Fibroblast of lung (primary cell): ENCODE results near the gene SLC66A2. TPM values are rescaled to one million over a fixed set of nuclear protein-coding genes. Genes with fewer than 3 reads are reported as not detected.
A peak's percentile ranks its signal among the peaks of the same experiment; 100 is the strongest.

Experiments used
- DNase-seq, 2 donors: peaks; one replicate each; pipeline versions ENCODE4 v3.0.0 to v3.0.0-alpha.2; 2010; ENCODE audit warnings: low read depth in 2 of 2
- H2AFZ ChIP-seq: 2 replicates; pipeline ENCODE4 v1.5.1; 2012; ENCODE audit warnings: low read length, control low read depth, inconsistent platforms
- H3K27ac ChIP-seq: 2 replicates; pipeline ENCODE4 v1.5.1; 2011; ENCODE audit warnings: low read length, control low read depth; ENCODE audit not compliant: insufficient read depth
- H3K27me3 ChIP-seq: 2 replicates; pipeline ENCODE4 v1.5.1; 2011; ENCODE audit warnings: mild to moderate bottlenecking, low read length; ENCODE audit not compliant: control insufficient read depth, insufficient read depth
- H3K36me3 ChIP-seq: 2 replicates; pipeline ENCODE4 v1.5.1; 2011; ENCODE audit warnings: low read length; ENCODE audit not compliant: control insufficient read depth, insufficient read depth
- H3K4me1 ChIP-seq: 2 replicates; pipeline ENCODE4 v1.5.1; 2011; ENCODE audit warnings: low read length; ENCODE audit not compliant: control insufficient read depth, insufficient read depth; ENCODE audit errors: extremely low read depth
- H3K4me2 ChIP-seq: 2 replicates; pipeline ENCODE4 v1.5.1; 2011; ENCODE audit warnings: low read length, control low read depth; ENCODE audit not compliant: insufficient read depth; ENCODE audit errors: extremely low read depth
- H3K4me3 ChIP-seq, 4 experiments: fragments of 200-600 bp in 1 of 4; sonication (generic) in 1 of 4; replicated peaks in 1 of 4; 2 replicates each; pipeline ENCODE4 v1.5.1; 2011 to 2016; ENCODE audit warnings: low read length in 4 of 4, low read depth in 3 of 4, mild to moderate bottlenecking in 3 of 4, control low read depth in 2 of 4, inconsistent platforms in 1 of 4, mixed read lengths in 1 of 4; ENCODE audit not compliant: insufficient read depth in 1 of 4; ENCODE audit errors: control extremely low read depth in 1 of 4
- H3K79me2 ChIP-seq: 2 replicates; pipeline ENCODE4 v1.5.1; 2012; ENCODE audit warnings: mild to moderate bottlenecking, low read length, inconsistent platforms; ENCODE audit not compliant: control insufficient read depth, insufficient read depth
- H3K9ac ChIP-seq: 2 replicates; pipeline ENCODE4 v1.5.1; 2011; ENCODE audit warnings: mild to moderate bottlenecking, low read length, control low read depth; ENCODE audit not compliant: insufficient read depth
- H3K9me3 ChIP-seq: 2 replicates; pipeline ENCODE4 v1.5.1; 2012; ENCODE audit warnings: low read depth, low read length; ENCODE audit not compliant: control insufficient read depth, insufficient read depth
- H4K20me1 ChIP-seq: 2 replicates; pipeline ENCODE4 v1.5.1; 2011; ENCODE audit warnings: low read length; ENCODE audit not compliant: control insufficient read depth, insufficient read depth; ENCODE audit errors: extremely low read depth
- EZH2 ChIP-seq: IDR thresholded peaks from 2 replicates; pipeline ENCODE4 v1.5.1; 2012; ENCODE audit warnings: low read length, control low read depth, mild to moderate bottlenecking; ENCODE audit errors: missing control alignments
- polyA plus RNA-seq, 2 donors: library from polyadenylated mRNA; depleted of rRNA in 1 of 2; stranded (reverse) in 1 of 2; unstranded in 1 of 2; fragments of >200 nt; gene quantifications; 2 replicates each; pipeline ENCODE4 v1.2.1, GENCODE V29; 2011 to 2012; ENCODE audit warnings: missing spikeins in 1 of 2
- total RNA-seq: library from RNA; depleted of rRNA; stranded (reverse); fragments of >200 nt; gene quantifications from 2 replicates; pipeline ENCODE4 v1.2.1, GENCODE V29; 2014
- TF ChIP-seq, protein P1 (sequence below), 2 donors: IDR thresholded peaks in 1 of 2; conservative IDR thresholded peaks in 1 of 2; 1 replicate in 1 of 2; 2 replicates in 1 of 2; pipeline ENCODE4 v1.5.1; 2011 to 2012; ENCODE audit warnings: low read length in 2 of 2, control low read depth in 1 of 2, inconsistent platforms in 1 of 2, low read depth in 1 of 2, mild to moderate bottlenecking in 1 of 2

SLC66A2 gene
- total and polyA plus RNA-seq, 2 donors (not counting 1 experiment from before 2014, with no cell fraction given): 13.2 to 46.1 TPM

DNA sequence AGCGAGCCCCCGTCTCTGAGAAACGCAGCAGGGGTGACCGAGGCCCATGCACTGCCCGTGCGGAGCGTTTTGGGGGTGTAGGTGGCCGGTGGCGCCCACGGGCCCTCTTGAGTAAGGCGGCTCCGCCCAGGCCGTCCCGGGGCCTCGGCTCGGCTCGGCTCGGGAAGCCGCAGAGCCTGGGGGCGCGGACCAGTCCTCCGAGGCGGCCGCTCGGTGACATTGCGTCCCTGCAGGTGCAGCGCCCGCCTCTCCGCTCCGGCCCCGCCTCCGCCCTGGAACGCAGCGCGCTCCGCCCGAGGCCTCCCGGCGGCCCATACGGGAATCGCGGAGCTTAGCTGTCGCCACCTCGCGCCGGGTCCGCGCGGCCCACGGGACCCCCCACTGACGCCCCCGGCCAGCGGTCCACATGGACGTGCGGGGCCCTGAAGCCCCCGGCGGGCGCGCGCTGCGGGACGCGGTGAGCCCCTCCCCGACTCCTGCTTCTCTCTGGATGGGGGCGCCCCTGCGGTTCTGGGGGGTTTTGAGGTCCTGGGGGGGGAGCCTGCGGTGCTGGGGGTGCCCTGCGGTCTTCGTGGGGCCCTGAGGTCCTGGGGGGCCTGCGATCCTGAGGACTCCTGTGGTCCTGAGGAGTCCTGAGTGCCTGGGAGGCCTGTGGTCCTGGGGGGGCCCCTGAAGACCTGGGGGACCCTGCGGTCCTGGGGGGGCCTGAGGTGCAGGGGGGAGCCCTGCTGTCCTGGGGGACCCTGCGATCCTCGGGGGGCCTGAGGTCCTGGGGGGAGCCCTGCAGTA is 13.1 kb upstream of the SLC66A2 start, which contains the start of gene HSBP1L1:
HSBP1L1 (plus strand) TSS at position 314 of the 789 bp plus-strand sequence; CDS start at position 407, 93 bp downstream.
- H3K4me2 ChIP-seq: peak within 1 kb of the TSS; percentile 69
- H3K79me2 ChIP-seq: no peaks in the 10 kb centered on the region
- H3K9ac ChIP-seq: peak within 1 kb of the TSS; percentile 91
- H3K27me3 ChIP-seq: no peaks in the 10 kb centered on the region
- TF ChIP-seq, protein P1, sequence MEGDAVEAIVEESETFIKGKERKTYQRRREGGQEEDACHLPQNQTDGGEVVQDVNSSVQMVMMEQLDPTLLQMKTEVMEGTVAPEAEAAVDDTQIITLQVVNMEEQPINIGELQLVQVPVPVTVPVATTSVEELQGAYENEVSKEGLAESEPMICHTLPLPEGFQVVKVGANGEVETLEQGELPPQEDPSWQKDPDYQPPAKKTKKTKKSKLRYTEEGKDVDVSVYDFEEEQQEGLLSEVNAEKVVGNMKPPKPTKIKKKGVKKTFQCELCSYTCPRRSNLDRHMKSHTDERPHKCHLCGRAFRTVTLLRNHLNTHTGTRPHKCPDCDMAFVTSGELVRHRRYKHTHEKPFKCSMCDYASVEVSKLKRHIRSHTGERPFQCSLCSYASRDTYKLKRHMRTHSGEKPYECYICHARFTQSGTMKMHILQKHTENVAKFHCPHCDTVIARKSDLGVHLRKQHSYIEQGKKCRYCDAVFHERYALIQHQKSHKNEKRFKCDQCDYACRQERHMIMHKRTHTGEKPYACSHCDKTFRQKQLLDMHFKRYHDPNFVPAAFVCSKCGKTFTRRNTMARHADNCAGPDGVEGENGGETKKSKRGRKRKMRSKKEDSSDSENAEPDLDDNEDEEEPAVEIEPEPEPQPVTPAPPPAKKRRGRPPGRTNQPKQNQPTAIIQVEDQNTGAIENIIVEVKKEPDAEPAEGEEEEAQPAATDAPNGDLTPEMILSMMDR (conservative IDR thresholded peaks at IDR 0.05 in 1 of 2, IDR thresholded peaks at IDR 0.05 in 1 of 2; ENCODE audit: low read depth in 1 of 2, low read length in 2 of 2): peak in 1 of 2 donors; percentile 27
- TF ChIP-seq EZH2: no peak
- DNase-seq: peak; percentile 26 to 37
- peaks cover 2% of the 10 kb centered on the region for H3K36me3 ChIP-seq
- H3K4me3 ChIP-seq: peak within 1 kb of the TSS; percentile 57 to 73 (median 67)
- H3K27ac ChIP-seq: peak within 1 kb of the TSS; percentile 89
- no peaks in the 10 kb centered on the region for H4K20me1 ChIP-seq
- no peaks in the 10 kb centered on the region for H3K9me3 ChIP-seq
- peaks cover 6% of the 10 kb centered on the region for H3K4me1 ChIP-seq
- H2AFZ ChIP-seq: peak within 1 kb of the TSS; percentile 20

DNA sequence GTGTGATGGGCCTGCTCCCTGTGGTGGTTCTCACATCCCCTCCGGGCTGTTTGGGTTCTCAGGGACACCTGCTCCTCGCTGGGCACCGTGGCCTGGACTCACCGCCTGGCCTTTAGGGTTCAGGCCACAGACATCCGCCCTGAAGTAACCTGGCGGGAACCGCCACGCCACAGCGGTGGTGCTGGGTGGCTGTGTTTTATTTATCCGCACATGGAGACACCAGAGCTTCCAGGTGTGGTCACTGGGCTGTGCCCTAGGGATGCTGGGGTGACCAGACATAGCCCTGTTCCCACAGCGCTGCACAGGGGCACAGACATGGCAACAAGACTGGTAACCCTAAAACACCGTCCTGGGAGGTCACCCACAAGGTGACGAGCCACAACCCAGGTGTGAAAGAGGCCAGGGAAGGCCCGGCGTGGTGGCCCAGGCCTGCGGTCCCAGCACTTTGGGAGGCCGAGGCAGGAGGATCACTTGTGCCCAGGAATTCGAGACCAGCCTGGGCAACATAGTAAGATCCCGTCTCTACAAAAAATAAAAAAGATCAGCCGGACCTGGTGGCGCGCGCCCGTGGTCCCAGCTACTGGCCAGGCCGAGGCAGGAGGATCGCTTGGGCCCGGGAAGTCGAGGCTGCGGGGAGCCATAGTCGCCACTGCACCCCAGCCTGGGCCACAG is 12.3 kb upstream of the SLC66A2 start:
- Histone ChIP-seq H3K4me3 (peak overlapping the region in 3 of 4 experiments; percentile 57 to 73 (median 65)), H3K36me3 (no peaks in the 10 kb centered on the region), H3K27ac (no peak overlapping the region), H3K79me2 (no peaks in the 10 kb centered on the region), H4K20me1 (no peaks in the 10 kb centered on the region), H3K9me3 (no peaks in the 10 kb centered on the region), H3K4me2 (peak overlapping the region; percentile 69), H2AFZ (no peak overlapping the region), H3K9ac (no peak overlapping the region), H3K27me3 (no peaks in the 10 kb centered on the region), H3K4me1 (peaks cover 7% of the 10 kb centered on the region)
- TF ChIP-seq, protein P1 (conservative IDR thresholded peaks at IDR 0.05 in 1 of 2, IDR thresholded peaks at IDR 0.05 in 1 of 2; ENCODE audit: low read depth in 1 of 2, low read length in 2 of 2): no peak
- TF ChIP-seq EZH2: no peak
- DNase-seq: no peak
